ENCODE data around the gene FXN.
"Not testable (repeated sequence)": the region's sequence is repeated elsewhere in the genome, so short reads cannot be mapped to it uniquely, and the experiment has no call there.

The FXN gene

GRCh38 chr9:69027355-69028097 lies 8.0 kb upstream of the FXN start:
- peak; percentile 54 for DNase-seq

- no peak for DNase-seq
These were observed 6.8 kb upstream of the FXN start for GRCh38 chr9:69028754-69029153.

- no peak for DNase-seq
These were observed 6.0 kb upstream of the FXN start for GRCh38 chr9:69029535-69029934.

- no peak for DNase-seq
These were observed 4.5 kb upstream of the FXN start for GRCh38 chr9:69030851-69031645.

GRCh38 chr9:69034071-69034470 lies 1.5 kb upstream of the FXN start:
- no peak for DNase-seq

GRCh38 chr9:69036309-69036708 lies 757 bp downstream of the FXN start:
- no peak for DNase-seq

- DNase-seq, result no peak
These were observed 1.2 kb downstream of the FXN start for GRCh38 chr9:69036799-69037198.

- no peak for DNase-seq
These were observed 5.1 kb downstream of the FXN start for GRCh38 chr9:69040646-69041045.

- peak; percentile 19 for DNase-seq
These were observed 9.0 kb downstream of the FXN start for GRCh38 chr9:69044240-69045219.

- no peak for DNase-seq
These were observed 10.3 kb downstream of the FXN start for GRCh38 chr9:69045821-69046220.

GRCh38 chr9:69046723-69047122 lies 11.2 kb downstream of the FXN start:
- no peak for DNase-seq

GRCh38 chr9:69047371-69047770 lies 11.8 kb downstream of the FXN start:
- no peak for DNase-seq

GRCh38 chr9:69049094-69049493 lies 13.5 kb downstream of the FXN start:
- DNase-seq, result no peak

GRCh38 chr9:69050936-69051335 lies 15.4 kb downstream of the FXN start:
- DNase-seq, result not testable (repeated sequence)

- DNase-seq, result no peak
These were observed 19.4 kb downstream of the FXN start for GRCh38 chr9:69054989-69055388.

GRCh38 chr9:69056191-69056815 lies 20.8 kb downstream of the FXN start:
- DNase-seq, result no peak

- no peak for DNase-seq
These were observed 22.5 kb downstream of the FXN start for GRCh38 chr9:69058101-69058500.

- DNase-seq, result no peak
These were observed 25.2 kb downstream of the FXN start for GRCh38 chr9:69060766-69061165.

- no peak for DNase-seq
These were observed 26.6 kb downstream of the FXN start for GRCh38 chr9:69062195-69062594.

GRCh38 chr9:69063839-69064238 lies 28.3 kb downstream of the FXN start:
- no peak for DNase-seq

- no peak for DNase-seq
These were observed 30.1 kb downstream of the FXN start for GRCh38 chr9:69065660-69066059.

- DNase-seq, result no peak
These were observed 31.4 kb downstream of the FXN start for GRCh38 chr9:69066955-69067354.

GRCh38 chr9:69070201-69070600 lies 34.6 kb downstream of the FXN start:
- no peak for DNase-seq
